Muscle layer of duodenum (tissue), 2 donors: ENCODE results near the gene S100A2.

ENCODE experiments used
- H3K27ac ChIP-seq: one replicate; pipeline ENCODE4 v1.7.0; 2013; ENCODE audit warnings: mild to moderate bottlenecking, low read length
- H3K27me3 ChIP-seq: one replicate; pipeline ENCODE4 v1.7.0; 2013; ENCODE audit warnings: low read depth, mild to moderate bottlenecking, control low read depth, low read length
- H3K36me3 ChIP-seq, 2 donors: one replicate each; pipeline ENCODE4 v1.7.0; 2013; ENCODE audit warnings: low read length in 2 of 2, control low read depth in 1 of 2, mild to moderate bottlenecking in 1 of 2; ENCODE audit not compliant: insufficient read depth in 2 of 2, control insufficient read depth in 1 of 2
- H3K4me1 ChIP-seq, 2 donors: one replicate each; pipeline ENCODE4 v1.7.0; 2013; ENCODE audit warnings: low read length in 2 of 2, mild to moderate bottlenecking in 2 of 2, control low read depth in 1 of 2, moderate library complexity in 1 of 2; ENCODE audit not compliant: insufficient read depth in 2 of 2, control insufficient read depth in 1 of 2
- H3K4me3 ChIP-seq, 2 donors: one replicate each; pipeline ENCODE4 v1.7.0; 2013; ENCODE audit warnings: low read length in 2 of 2, low read depth in 1 of 2, mild to moderate bottlenecking in 1 of 2
- H3K9me3 ChIP-seq, 2 donors: one replicate each; pipeline ENCODE4 v1.7.0; 2013; ENCODE audit warnings: low read length in 2 of 2, control low read depth in 1 of 2, mild to moderate bottlenecking in 1 of 2; ENCODE audit not compliant: control insufficient read depth in 1 of 2
- donor health status: healthy.

The S100A2 gene

GRCh38 chr1:153609585-153609907, 43.9 kb upstream of the S100A2 start:
- Histone ChIP-seq H3K27ac (peak overlapping the region; percentile 72), H3K4me3 (peak overlapping the region in 1 of 2 donors; percentile 9), H3K9me3 (no peaks in the 10 kb centered on the region), H3K36me3 (peaks cover 16 to 25% of the 10 kb centered on the region in 2 donors), H3K27me3 (no peaks in the 10 kb centered on the region), H3K4me1 (peaks cover 18 to 23% of the 10 kb centered on the region in 2 donors)

GRCh38 chr1:153608742-153609584, 43.3 kb upstream of the S100A2 start:
- Histone ChIP-seq H3K9me3 (no peaks in the 10 kb centered on the region), H3K4me1 (peaks cover 18 to 23% of the 10 kb centered on the region in 2 donors), H3K36me3 (peaks cover 16 to 25% of the 10 kb centered on the region in 2 donors), H3K4me3 (peak overlapping the region; percentile 21 to 52), H3K27ac (peak overlapping the region; percentile 72), H3K27me3 (no peaks in the 10 kb centered on the region)

GRCh38 chr1:153608089-153608682, 42.5 kb upstream of the S100A2 start:
- peaks cover 14 to 19% of the 10 kb centered on the region in 2 donors for H3K4me1 ChIP-seq
- H3K27ac ChIP-seq = peak overlapping the region; percentile 72
- H3K27me3 ChIP-seq = no peaks in the 10 kb centered on the region
- H3K36me3 ChIP-seq = peaks cover 16 to 25% of the 10 kb centered on the region in 2 donors
- H3K9me3 ChIP-seq = no peaks in the 10 kb centered on the region
- H3K4me3 ChIP-seq = peak overlapping the region; percentile 21 to 52

- H3K36me3 ChIP-seq = peaks cover 16 to 25% of the 10 kb centered on the region in 2 donors
- H3K27me3 ChIP-seq = no peaks in the 10 kb centered on the region
- no peak overlapping the region for H3K4me3 ChIP-seq
- no peaks in the 10 kb centered on the region for H3K9me3 ChIP-seq
- no peak overlapping the region for H3K27ac ChIP-seq
- peaks cover 13 to 16% of the 10 kb centered on the region in 2 donors for H3K4me1 ChIP-seq
These were observed 41.7 kb upstream of the S100A2 start for GRCh38 chr1:153607381-153607780.

- H3K27ac ChIP-seq = no peak overlapping the region
- H3K4me3 ChIP-seq = no peak overlapping the region
- H3K36me3 ChIP-seq = peaks cover 16 to 25% of the 10 kb centered on the region in 2 donors
- H3K9me3 ChIP-seq = no peaks in the 10 kb centered on the region
- no peaks in the 10 kb centered on the region for H3K27me3 ChIP-seq
- peaks cover 12 to 13% of the 10 kb centered on the region in 2 donors for H3K4me1 ChIP-seq
These were observed 40.5 kb upstream of the S100A2 start for GRCh38 chr1:153606194-153606593.

- H3K9me3 ChIP-seq = no peaks in the 10 kb centered on the region
- no peak overlapping the region for H3K4me3 ChIP-seq
- H3K4me1 ChIP-seq = peaks cover 4 to 5% of the 10 kb centered on the region in 2 donors
- H3K36me3 ChIP-seq = peaks cover 14 to 22% of the 10 kb centered on the region in 2 donors
- H3K27me3 ChIP-seq = no peaks in the 10 kb centered on the region
- no peak overlapping the region for H3K27ac ChIP-seq
These were observed 37.1 kb upstream of the S100A2 start for GRCh38 chr1:153602749-153603148.

- Histone ChIP-seq H3K4me3 (no peak overlapping the region), H3K9me3 (no peaks in the 10 kb centered on the region), H3K4me1 (peaks cover 4 to 5% of the 10 kb centered on the region in 2 donors), H3K27ac (no peak overlapping the region), H3K27me3 (no peaks in the 10 kb centered on the region), H3K36me3 (no peaks in the 10 kb centered on the region)
These were observed 34.2 kb upstream of the S100A2 start for GRCh38 chr1:153599847-153600246.

GRCh38 chr1:153598309-153599172, 32.9 kb upstream of the S100A2 start:
- Histone ChIP-seq H3K4me1 (peaks cover 4 to 5% of the 10 kb centered on the region in 2 donors), H3K4me3 (no peak overlapping the region), H3K27ac (no peak overlapping the region), H3K9me3 (no peaks in the 10 kb centered on the region), H3K36me3 (no peaks in the 10 kb centered on the region), H3K27me3 (no peaks in the 10 kb centered on the region)

GRCh38 chr1:153597206-153597605, 31.6 kb upstream of the S100A2 start:
- no peak overlapping the region for H3K27ac ChIP-seq
- no peaks in the 10 kb centered on the region for H3K36me3 ChIP-seq
- H3K9me3 ChIP-seq = no peaks in the 10 kb centered on the region
- H3K4me1 ChIP-seq = peaks cover 4 to 5% of the 10 kb centered on the region in 2 donors
- no peak overlapping the region for H3K4me3 ChIP-seq
- no peaks in the 10 kb centered on the region for H3K27me3 ChIP-seq

- H3K36me3 ChIP-seq = no peaks in the 10 kb centered on the region
- H3K27ac ChIP-seq = no peak overlapping the region
- H3K9me3 ChIP-seq = no peaks in the 10 kb centered on the region
- H3K4me1 ChIP-seq = no peaks in the 10 kb centered on the region
- H3K27me3 ChIP-seq = no peaks in the 10 kb centered on the region
- H3K4me3 ChIP-seq = no peak overlapping the region
These were observed 27.1 kb upstream of the S100A2 start for GRCh38 chr1:153592748-153593147.

GRCh38 chr1:153588482-153588881, 22.8 kb upstream of the S100A2 start:
- H3K36me3 ChIP-seq = no peaks in the 10 kb centered on the region
- no peaks in the 10 kb centered on the region for H3K27me3 ChIP-seq
- no peaks in the 10 kb centered on the region for H3K9me3 ChIP-seq
- H3K4me3 ChIP-seq = no peak overlapping the region
- no peaks in the 10 kb centered on the region for H3K4me1 ChIP-seq
- no peak overlapping the region for H3K27ac ChIP-seq
